Panc1 (cell line): Measurements from ENCODE around the gene CCN2. TPM values are rescaled to one million over a fixed set of nuclear protein-coding genes. Genes with fewer than 3 reads are reported as not detected.
"Not testable (repeated sequence)": the region's sequence is repeated elsewhere in the genome, so short reads cannot be mapped to it uniquely, and the experiment has no call there.

ENCODE experiments used
- ATAC-seq: fragments of 200-7000 bp; cut with Tn5 transposase; 2 replicates; pipeline ENCODE4 v1.9.1; 2020; ENCODE audit warnings: mild to moderate bottlenecking, moderate library complexity
- BruUV-seq: library from RNA; stranded (reverse); fragments of 400-500 nt; replicated peaks from 2 replicates; lab custom pipeline; 2021; lab: Mats Ljungman, UMichigan
- CTCF ChIA-PET: fragments of 300-600 bp; sonication (Branson Sonifier 250); formaldehyde crosslinking; loops from one replicate; lab custom pipeline; 2022; ENCODE audit warnings: antibody characterized with exemption; lab: Charles Lee
- POLR2A ChIA-PET: fragments of 300-600 bp; sonication (Branson Sonifier 250); formaldehyde crosslinking; loops from one replicate; lab custom pipeline; 2022; ENCODE audit warnings: antibody characterized with exemption; lab: Charles Lee
- DNase-seq: peaks from one replicate; pipeline ENCODE4 v3.0.0-alpha.2; 2010; ENCODE audit warnings: low read depth, low spot score
- H3K27ac ChIP-seq: 2 replicates; pipeline ENCODE4 v1.5.1; 2011; ENCODE audit warnings: mild to moderate bottlenecking, low read length, inconsistent platforms
- H3K27me3 ChIP-seq: fragments of 200-500 bp; sonication (Bioruptor generic); 2 replicates; pipeline ENCODE4 v1.6.0; 2014; ENCODE audit warnings: low read length, inconsistent platforms; ENCODE audit not compliant: control insufficient read depth, insufficient read depth
- H3K36me3 ChIP-seq: fragments of 200-500 bp; sonication (Bioruptor generic); 2 replicates; pipeline ENCODE4 v1.5.1; 2014; ENCODE audit warnings: inconsistent platforms, mild to moderate bottlenecking, low read length, moderate library complexity; ENCODE audit not compliant: control insufficient read depth, insufficient read depth
- H3K4me1 ChIP-seq: 2 replicates; pipeline ENCODE4 v1.5.1; 2011; ENCODE audit warnings: inconsistent platforms, mild to moderate bottlenecking, low read length, moderate library complexity; ENCODE audit not compliant: control insufficient read depth, insufficient read depth
- H3K4me3 ChIP-seq, 2 experiments: 2 replicates each; pipeline ENCODE4 v1.5.1; 2011 to 2012; ENCODE audit warnings: low read depth in 2 of 2, low read length in 2 of 2, mild to moderate bottlenecking in 2 of 2, inconsistent platforms in 1 of 2, moderate library complexity in 1 of 2
- H3K9me3 ChIP-seq: fragments of 200-500 bp; sonication (Bioruptor generic); 2 replicates; pipeline ENCODE4 v1.5.1; 2014; ENCODE audit warnings: low read depth, mild to moderate bottlenecking, inconsistent platforms, low read length, moderate library complexity; ENCODE audit not compliant: control insufficient read depth, insufficient read depth
- POLR2AphosphoS5 ChIP-seq: IDR thresholded peaks from 2 replicates; pipeline ENCODE4 v1.6.1; 2012; ENCODE audit warnings: mild to moderate bottlenecking, low read depth, low read length, moderate library complexity
- SIN3A ChIP-seq: IDR thresholded peaks from 2 replicates; pipeline ENCODE4 v1.6.1; 2012; ENCODE audit warnings: low read depth, mild to moderate bottlenecking, low read length, moderate library complexity, borderline replicate concordance; ENCODE audit not compliant: insufficient read depth
- TCF7L2 ChIP-seq: IDR thresholded peaks from 2 replicates; pipeline ENCODE4 v1.6.1; 2011; ENCODE audit warnings: mild to moderate bottlenecking, low read depth, low read length, inconsistent platforms
- in situ Hi-C: cut with HindIII; loops from 2 replicates; pipeline ENCODE4 v1.10.0; 2016; ENCODE audit warnings: low sequenced_read_pairs, low pct_unique_long_range_greater_than_20kb
- intact Hi-C: fragments of 100-400 bp; cut with micrococcal nuclease; formaldehyde crosslinking; loops from one replicate; pipeline ENCODE4 v1.10.0; 2022; ENCODE audit not compliant: unreplicated experiment
- total RNA-seq: library from RNA; stranded (reverse); gene quantifications from one replicate; pipeline ENCODE4 v1.2.1, GENCODE V29; 2021; ENCODE audit not compliant: unreplicated experiment
- TF ChIP-seq, protein P1 (sequence below): fragments of 450-650 bp; IDR thresholded peaks from 2 replicates; pipeline ENCODE4 v1.5.1; 2017; ENCODE audit warnings: mild to moderate bottlenecking
- TF ChIP-seq, protein P2 (sequence below), 2 experiments: IDR thresholded peaks; 2 replicates each; pipeline ENCODE4 v1.6.1; 2011 to 2012; ENCODE audit warnings: low read depth in 2 of 2, control low read depth in 1 of 2, low read length in 1 of 2, mild to moderate bottlenecking in 1 of 2, moderate library complexity in 1 of 2; ENCODE audit not compliant: insufficient read depth in 1 of 2

CCN2 gene
- total RNA-seq, 1 experiment from 2014 or later, result 155 TPM

DNA sequence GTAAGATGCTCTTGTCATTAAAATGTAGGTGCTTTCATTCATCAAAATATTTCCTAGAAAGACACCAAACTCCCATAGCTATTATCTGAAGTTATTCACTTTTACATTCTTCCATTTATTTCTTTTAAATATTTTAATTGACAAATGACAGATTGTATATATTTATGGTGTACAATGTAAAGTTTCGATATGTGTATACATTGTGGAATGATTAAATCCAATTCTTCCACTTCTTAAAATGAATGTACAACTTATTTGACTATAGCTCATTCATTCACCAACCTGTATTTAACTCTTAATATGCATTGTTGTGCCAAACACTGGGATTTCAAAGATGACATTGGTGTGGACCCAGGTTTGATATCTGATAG is 41.0 kb downstream of the CCN2 start:
- POLR2A ChIA-PET, result no interaction called here
- no peak for DNase-seq
- Histone ChIP-seq H3K4me1 (no peaks in the 10 kb centered on the region; the same call in 1 of the 2 replicates), H3K9me3 (no peaks in the 10 kb centered on the region), H3K4me3 (no peak overlapping the region), H3K27ac (no peak overlapping the region), H3K36me3 (no peaks in the 10 kb centered on the region), H3K27me3 (peaks cover 11% of the 10 kb centered on the region; the same call in 1 of the 2 replicates)
- in situ Hi-C loops, result no loop called here
- BruUV-seq, result no TSS peak
- intact Hi-C loops, result loop anchor here (1.0 to 10.0 kb wide), 2 partner anchors 125 to 215 kb away; no protein-coding TSS in a partner anchor
- TF ChIP-seq TCF7L2 (no peak), SIN3A (no peak), POLR2AphosphoS5 (no peak)
- TF ChIP-seq, protein P1, sequence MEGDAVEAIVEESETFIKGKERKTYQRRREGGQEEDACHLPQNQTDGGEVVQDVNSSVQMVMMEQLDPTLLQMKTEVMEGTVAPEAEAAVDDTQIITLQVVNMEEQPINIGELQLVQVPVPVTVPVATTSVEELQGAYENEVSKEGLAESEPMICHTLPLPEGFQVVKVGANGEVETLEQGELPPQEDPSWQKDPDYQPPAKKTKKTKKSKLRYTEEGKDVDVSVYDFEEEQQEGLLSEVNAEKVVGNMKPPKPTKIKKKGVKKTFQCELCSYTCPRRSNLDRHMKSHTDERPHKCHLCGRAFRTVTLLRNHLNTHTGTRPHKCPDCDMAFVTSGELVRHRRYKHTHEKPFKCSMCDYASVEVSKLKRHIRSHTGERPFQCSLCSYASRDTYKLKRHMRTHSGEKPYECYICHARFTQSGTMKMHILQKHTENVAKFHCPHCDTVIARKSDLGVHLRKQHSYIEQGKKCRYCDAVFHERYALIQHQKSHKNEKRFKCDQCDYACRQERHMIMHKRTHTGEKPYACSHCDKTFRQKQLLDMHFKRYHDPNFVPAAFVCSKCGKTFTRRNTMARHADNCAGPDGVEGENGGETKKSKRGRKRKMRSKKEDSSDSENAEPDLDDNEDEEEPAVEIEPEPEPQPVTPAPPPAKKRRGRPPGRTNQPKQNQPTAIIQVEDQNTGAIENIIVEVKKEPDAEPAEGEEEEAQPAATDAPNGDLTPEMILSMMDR, result peak; percentile 50; the same call in 1 of the 2 replicates
- TF ChIP-seq, protein P2, sequence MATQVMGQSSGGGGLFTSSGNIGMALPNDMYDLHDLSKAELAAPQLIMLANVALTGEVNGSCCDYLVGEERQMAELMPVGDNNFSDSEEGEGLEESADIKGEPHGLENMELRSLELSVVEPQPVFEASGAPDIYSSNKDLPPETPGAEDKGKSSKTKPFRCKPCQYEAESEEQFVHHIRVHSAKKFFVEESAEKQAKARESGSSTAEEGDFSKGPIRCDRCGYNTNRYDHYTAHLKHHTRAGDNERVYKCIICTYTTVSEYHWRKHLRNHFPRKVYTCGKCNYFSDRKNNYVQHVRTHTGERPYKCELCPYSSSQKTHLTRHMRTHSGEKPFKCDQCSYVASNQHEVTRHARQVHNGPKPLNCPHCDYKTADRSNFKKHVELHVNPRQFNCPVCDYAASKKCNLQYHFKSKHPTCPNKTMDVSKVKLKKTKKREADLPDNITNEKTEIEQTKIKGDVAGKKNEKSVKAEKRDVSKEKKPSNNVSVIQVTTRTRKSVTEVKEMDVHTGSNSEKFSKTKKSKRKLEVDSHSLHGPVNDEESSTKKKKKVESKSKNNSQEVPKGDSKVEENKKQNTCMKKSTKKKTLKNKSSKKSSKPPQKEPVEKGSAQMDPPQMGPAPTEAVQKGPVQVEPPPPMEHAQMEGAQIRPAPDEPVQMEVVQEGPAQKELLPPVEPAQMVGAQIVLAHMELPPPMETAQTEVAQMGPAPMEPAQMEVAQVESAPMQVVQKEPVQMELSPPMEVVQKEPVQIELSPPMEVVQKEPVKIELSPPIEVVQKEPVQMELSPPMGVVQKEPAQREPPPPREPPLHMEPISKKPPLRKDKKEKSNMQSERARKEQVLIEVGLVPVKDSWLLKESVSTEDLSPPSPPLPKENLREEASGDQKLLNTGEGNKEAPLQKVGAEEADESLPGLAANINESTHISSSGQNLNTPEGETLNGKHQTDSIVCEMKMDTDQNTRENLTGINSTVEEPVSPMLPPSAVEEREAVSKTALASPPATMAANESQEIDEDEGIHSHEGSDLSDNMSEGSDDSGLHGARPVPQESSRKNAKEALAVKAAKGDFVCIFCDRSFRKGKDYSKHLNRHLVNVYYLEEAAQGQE (IDR thresholded peaks at IDR 0.05; ENCODE audit: insufficient read depth in 1 of 2, low read depth in 2 of 2, low read length in 1 of 2), result no peak
- ATAC-seq, result peak; percentile 50; the same call in 1 of the 2 replicates
- CTCF ChIA-PET, result interaction anchor here (0.6 to 1.3 kb wide), 4 partner anchors 10 to 217 kb away, joined by 3 to 9 read pairs (median 6); no protein-coding TSS in a partner anchor

DNA sequence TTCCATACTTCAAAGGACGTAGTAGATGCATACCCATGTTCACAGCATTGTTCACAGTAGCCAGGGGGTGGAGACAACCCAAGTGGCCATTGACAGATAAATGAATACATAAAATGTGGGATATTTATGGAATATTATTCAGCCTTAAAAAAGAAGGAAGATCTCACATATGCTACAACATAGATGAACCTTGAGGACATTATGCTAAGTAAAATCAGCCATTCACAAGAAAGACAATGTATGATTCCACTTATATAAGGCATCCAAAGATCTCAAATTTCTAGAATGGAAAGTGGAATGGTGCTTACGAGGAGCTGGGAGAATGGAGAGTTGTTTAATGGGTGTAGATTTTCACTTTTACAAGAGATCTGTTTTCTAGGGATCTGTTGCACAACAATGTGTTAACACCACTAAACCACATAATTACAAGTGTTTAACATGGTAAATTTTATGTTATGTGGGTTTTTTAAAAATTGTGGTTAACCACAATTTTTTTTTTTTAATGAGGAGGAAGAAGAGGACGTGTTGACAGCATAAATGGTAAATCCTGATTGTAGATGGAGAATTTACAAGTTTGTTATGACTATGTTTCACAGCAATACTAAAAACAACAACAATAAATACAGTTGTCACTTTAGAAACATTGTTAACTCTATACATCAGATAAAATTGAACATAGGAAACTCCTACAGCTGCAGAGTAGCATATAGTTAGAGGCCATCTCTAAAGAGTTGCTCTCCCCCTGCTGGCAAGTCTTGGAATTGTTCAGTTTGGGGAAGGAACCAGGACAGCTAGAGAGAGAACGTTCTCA is 41.6 kb downstream of the CCN2 start:
- peaks cover 11% of the 10 kb centered on the region; the same call in 1 of the 2 replicates for H3K27me3 ChIP-seq
- no peak overlapping the region for H3K27ac ChIP-seq
- ATAC-seq (peak; percentile 97), DNase-seq (peak; percentile 60)
- no peaks in the 10 kb centered on the region for H3K36me3 ChIP-seq
- intact Hi-C loops (loop anchor here (1.0 to 10.0 kb wide), 2 partner anchors 125 to 214 kb away; no protein-coding TSS in a partner anchor), in situ Hi-C loops (no loop called here)
- CTCF ChIA-PET, result interaction anchor here (0.6 to 1.3 kb wide), 5 partner anchors 9 to 216 kb away, joined by 3 to 9 read pairs (median 5); no protein-coding TSS in a partner anchor
- H3K4me1 ChIP-seq, result no peaks in the 10 kb centered on the region; the same call in 1 of the 2 replicates
- H3K4me3 ChIP-seq, result no peak overlapping the region
- TF ChIP-seq, protein P2 (IDR thresholded peaks at IDR 0.05; ENCODE audit: insufficient read depth in 1 of 2, low read depth in 2 of 2, low read length in 1 of 2), result no peak
- TF ChIP-seq, protein P1, result peak; percentile 77; the same call in 1 of the 2 replicates
- TF ChIP-seq TCF7L2 (no peak), POLR2AphosphoS5 (no peak), SIN3A (no peak)
- H3K9me3 ChIP-seq, result no peaks in the 10 kb centered on the region
- POLR2A ChIA-PET, result interaction anchor here (0.5 kb wide), 1 partner anchor 191 kb away, joined by 6 read pairs; no protein-coding TSS in a partner anchor
- no TSS peak for BruUV-seq

DNA sequence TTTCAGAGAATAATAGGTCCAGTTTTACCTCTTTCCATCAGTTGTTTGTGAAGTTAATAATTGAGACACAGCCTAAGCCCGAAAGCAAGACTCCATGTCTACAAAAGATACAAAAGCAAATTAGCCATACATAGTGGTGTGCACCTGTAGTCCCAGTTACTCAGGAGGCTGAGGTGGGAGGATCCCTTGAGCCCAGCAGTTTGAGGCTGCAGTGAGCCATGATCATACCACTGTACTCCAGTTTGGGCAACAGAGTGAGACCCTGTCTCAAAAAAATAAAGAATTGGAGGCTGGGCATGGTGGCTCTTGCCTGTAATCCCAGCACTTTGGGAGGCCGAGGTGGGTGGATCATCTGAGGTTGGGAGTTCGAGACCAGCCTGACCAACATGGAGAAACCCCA is 42.4 kb downstream of the CCN2 start:
- H3K36me3 ChIP-seq, in situ Hi-C loops, H3K4me1 ChIP-seq, H3K4me3 ChIP-seq, H3K27ac ChIP-seq, DNase-seq, H3K9me3 ChIP-seq, intact Hi-C loops, ATAC-seq, BruUV-seq: not testable (repeated sequence)
- ChIA-PET CTCF (interaction anchor here (1.3 kb wide), 1 partner anchor 214 kb away, joined by 6 read pairs; no protein-coding TSS in a partner anchor), POLR2A (interaction anchor here (0.5 to 0.6 kb wide), 2 partner anchors 190 to 220 kb away, joined by 4 to 6 read pairs; no protein-coding TSS in a partner anchor)
- H3K27me3 ChIP-seq, result peaks cover 11% of the 10 kb centered on the region; the same call in 1 of the 2 replicates
